ENCODE data around the gene EDC4.
"Not testable (repeated sequence)": the region's sequence is repeated elsewhere in the genome, so short reads cannot be mapped to it uniquely, and the experiment has no call there.

EDC4 gene

GRCh38 chr16:67872631-67873434 is at the start of gene EDC4:
TSS of gene EDC4 (plus strand) at chr16:67873052. CDS start at chr16:67873262, 210 bp downstream.
- DNase-seq, result peak; percentile 12 to 84 (median 64)

- DNase-seq, result no peak
These were observed 47.7 kb upstream of the EDC4 start for GRCh38 chr16:67825119-67825518.

- no peak for DNase-seq
These were observed 46.9 kb upstream of the EDC4 start for GRCh38 chr16:67825906-67826305.

GRCh38 chr16:67828651-67829050 is 44.2 kb upstream of the EDC4 start:
- DNase-seq, result no peak

GRCh38 chr16:67833030-67833414 is 39.8 kb upstream of the EDC4 start:
- no peak for DNase-seq

- peak; percentile 36 to 96 (median 84) for DNase-seq
These were observed 39.2 kb upstream of the EDC4 start for GRCh38 chr16:67833415-67834241.

GRCh38 chr16:67834242-67834614 is 38.6 kb upstream of the EDC4 start:
- no peak for DNase-seq

- DNase-seq, result not testable (repeated sequence)
These were observed 35.7 kb upstream of the EDC4 start for GRCh38 chr16:67837190-67837589.

- no peak for DNase-seq
These were observed 35.0 kb upstream of the EDC4 start for GRCh38 chr16:67837811-67838210.

- no peak for DNase-seq
These were observed 31.5 kb upstream of the EDC4 start for GRCh38 chr16:67841198-67841815.

- peak; percentile 69 to 100 (median 90) for DNase-seq
These were observed 30.9 kb upstream of the EDC4 start, which contains the start of gene THAP11 for GRCh38 chr16:67841816-67842508. TSS of gene THAP11 (plus strand) at chr16:67842320. CDS start at chr16:67842555, 235 bp downstream.

GRCh38 chr16:67842509-67843342 is 30.1 kb upstream of the EDC4 start:
- DNase-seq, result peak in 43 of 51 donors; percentile 15 to 85 (median 59)

- DNase-seq, result peak in 3 of 51 donors; percentile 25 to 31 (median 29)
These were observed 29.5 kb upstream of the EDC4 start for GRCh38 chr16:67843343-67843765.

- no peak for DNase-seq
These were observed 28.4 kb upstream of the EDC4 start for GRCh38 chr16:67844497-67844896.

- DNase-seq, result no peak
These were observed 27.4 kb upstream of the EDC4 start for GRCh38 chr16:67845291-67846062.

- no peak for DNase-seq
These were observed 26.9 kb upstream of the EDC4 start for GRCh38 chr16:67846063-67846319.

- DNase-seq, result peak; percentile 77 to 99 (median 91)
These were observed 26.4 kb upstream of the EDC4 start, which contains the start of gene NUTF2 for GRCh38 chr16:67846320-67847063. TSS of gene NUTF2 (plus strand) at chr16:67846933. CDS start at chr16:67865131, 18,198 bp downstream.

GRCh38 chr16:67847064-67847861 is 25.6 kb upstream of the EDC4 start, which contains the start of gene CENPT:
TSS of gene CENPT (minus strand) at chr16:67847693. CDS start at chr16:67833859, 13,834 bp downstream.
- peak in 25 of 51 donors; percentile 42 to 86 (median 69) for DNase-seq

Data from hypothalamus (tissue), 51 donors.